ENCODE data around the gene CSMD2.

Gene CSMD2

DNA sequence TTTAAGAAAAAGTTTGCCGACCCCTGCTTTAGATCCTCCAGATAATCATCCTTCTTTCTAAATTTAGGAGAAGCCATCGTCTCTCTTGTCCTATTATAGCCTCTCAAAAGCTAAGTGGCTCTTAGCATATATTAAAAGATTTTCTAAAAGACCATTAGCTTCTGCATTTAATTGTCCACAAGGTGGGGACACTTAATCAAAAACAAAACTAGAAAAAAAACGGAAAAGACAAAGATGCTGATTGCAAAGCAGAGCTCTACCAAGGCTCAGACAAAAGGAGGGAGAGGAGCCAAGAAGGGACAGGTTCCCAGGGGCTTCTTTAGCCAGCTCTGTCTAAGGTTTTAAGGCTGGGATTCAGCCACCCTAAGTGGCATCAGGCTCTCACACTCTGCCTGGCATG is 429.4 kb downstream of the CSMD2 start:
- DNase-seq = no peak

DNA sequence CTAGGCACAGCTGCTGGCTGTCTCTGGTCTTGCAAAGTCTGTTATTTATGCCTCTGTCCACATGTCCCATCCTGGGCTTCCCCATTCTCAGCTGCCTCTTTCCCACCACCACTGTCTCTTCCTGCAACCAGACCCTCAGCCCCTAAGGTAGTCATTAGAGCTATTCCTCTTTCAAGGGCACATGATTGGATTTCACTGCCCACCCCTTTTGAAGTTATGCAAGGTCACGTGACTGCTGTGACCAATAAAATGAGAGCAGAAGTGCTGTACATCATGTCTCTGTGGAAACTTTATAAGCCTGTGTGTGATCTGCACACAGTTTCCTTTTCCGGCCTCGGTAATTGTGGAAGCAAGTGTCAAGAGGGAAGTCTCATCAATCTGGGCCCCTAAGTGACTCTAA is 437.7 kb downstream of the CSMD2 start:
- no peak for DNase-seq

DNA sequence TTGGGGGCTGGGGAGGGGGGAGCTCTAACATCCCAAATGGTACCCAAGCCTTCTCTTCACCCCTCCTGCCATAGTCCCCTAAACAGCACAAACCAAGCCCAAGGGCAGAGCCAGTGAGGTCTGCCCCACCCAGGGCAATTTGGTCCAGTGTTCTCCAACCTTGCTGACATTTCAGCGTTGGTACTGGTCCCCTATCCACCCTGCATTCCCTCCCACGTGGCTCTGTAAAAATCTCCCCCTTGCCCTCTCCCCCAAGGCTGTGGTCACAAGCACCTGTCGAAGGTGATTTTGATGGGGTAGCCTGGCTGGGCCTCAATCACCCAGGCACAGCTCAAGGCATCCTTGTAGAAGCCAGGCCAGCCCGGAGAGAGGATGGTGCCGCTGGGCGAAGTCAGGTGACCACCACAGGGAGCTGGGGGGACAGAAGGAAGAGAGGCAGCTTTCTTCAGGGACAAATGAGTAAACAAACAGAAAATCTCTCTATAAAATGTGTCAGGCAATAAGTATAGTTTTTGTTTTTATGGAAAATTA is 438.7 kb downstream of the CSMD2 start:
- no peak for DNase-seq

DNA sequence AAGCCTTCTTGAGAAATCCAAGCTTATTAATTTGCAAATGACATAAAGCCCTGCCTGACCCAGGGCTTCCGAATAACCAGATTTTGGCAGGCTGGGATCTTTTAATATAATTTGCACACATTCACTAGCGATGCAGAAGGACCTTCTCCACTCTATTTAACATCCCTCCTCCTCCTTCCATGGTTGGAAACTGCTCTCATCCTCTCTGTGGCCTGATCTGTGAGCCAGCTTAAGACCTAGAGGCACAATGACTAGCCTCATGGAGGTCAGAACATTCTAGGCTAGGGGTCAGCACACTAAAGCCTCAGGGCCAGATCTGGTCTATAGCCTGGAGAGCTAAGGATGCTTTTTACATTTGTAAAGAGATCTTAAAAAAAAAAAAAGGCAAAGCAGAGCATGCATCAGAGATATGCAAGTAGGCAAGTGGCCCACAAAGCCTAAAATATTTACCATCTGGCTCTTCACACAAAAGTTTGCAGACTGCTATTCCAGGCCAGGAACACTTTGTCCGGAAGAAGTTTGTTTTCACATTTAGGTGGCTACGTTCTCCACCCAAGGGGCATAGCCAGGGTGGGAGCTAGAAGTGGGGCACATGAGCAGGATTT is 439.4 kb downstream of the CSMD2 start:
- no peak for DNase-seq

DNA sequence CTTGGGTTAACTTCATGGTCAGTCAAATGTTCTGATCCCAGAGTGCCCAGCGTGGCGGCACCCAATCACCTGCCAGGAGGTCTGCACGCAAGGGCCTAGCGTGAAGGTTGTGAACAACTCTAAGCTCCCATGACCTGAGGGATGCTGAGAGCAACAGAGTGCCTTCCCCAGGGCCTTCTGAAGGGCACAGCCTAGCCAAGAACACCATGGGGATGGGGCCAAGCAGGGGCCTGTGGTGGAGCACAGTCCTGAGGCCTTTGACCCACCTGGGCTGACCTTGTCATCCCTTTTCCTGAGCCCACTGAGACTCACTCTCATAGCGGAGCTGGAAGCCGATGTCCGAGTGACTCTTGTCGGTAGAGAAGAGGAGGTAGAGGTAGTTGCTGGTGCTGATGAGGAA is 440.0 kb downstream of the CSMD2 start:
- no peak for DNase-seq

DNA sequence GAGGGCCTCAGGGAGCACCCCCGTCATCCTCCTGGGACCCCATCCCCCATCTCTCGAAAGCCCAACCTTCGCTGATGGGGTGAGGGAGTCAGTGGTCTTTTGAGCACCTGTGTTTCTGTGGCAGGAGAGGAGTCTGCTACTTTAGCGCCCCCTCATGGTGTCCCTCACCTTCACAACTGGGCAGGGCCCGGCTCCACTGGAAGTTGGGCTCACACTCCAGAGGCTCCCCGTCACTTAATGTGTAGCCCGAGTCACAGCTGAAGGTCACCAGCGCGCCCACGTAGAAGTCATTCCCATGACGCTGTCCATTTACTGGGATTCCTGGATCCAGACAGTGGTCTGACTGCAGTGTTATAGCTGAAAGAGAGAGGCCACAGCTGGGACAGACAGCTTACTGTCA is 440.7 kb downstream of the CSMD2 start:
- no peak for DNase-seq

DNA sequence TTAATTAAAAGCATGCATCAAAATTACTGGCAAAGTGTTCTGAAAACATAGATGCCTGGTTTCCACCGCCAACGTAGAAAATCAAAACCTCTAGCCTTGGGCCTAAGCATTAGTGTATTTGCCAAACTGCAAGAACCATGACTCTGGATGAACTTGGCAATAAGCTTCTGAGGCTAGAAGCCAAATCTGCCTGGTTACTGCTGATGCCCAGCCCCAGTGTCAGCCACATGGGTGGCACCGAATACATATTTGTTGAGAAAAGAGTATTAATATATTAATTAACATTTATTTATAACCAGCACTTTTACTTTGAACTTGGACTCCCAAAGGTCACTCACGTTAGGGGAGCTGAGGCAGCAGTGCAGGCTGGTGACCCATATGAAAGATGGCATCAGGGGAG is 441.8 kb downstream of the CSMD2 start:
- DNase-seq = no peak

DNA sequence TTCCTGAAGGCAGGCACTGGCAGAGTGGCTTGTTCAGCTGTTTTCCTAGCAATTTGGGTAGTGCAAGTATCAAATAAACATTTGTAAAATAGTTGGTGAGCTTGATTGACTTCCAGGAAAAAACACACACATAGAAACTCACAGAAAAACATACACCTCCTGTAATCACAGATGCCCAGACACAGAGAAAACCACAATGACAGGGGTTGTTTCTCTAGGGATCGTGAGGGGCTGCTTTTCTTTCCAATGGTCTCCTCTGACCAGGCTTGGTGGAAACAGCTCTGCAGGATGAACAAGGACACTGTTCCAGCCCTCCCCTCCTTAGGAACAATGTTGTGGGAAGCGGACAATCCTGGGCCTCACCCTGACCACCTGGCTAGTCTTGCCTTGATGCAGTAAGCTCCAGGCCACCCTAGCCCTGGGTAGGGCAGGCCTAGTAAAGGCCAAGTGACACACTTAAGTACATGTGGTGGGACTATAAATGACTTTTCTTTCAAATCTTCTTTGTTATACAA is 443.7 kb downstream of the CSMD2 start:
- DNase-seq = no peak

DNA sequence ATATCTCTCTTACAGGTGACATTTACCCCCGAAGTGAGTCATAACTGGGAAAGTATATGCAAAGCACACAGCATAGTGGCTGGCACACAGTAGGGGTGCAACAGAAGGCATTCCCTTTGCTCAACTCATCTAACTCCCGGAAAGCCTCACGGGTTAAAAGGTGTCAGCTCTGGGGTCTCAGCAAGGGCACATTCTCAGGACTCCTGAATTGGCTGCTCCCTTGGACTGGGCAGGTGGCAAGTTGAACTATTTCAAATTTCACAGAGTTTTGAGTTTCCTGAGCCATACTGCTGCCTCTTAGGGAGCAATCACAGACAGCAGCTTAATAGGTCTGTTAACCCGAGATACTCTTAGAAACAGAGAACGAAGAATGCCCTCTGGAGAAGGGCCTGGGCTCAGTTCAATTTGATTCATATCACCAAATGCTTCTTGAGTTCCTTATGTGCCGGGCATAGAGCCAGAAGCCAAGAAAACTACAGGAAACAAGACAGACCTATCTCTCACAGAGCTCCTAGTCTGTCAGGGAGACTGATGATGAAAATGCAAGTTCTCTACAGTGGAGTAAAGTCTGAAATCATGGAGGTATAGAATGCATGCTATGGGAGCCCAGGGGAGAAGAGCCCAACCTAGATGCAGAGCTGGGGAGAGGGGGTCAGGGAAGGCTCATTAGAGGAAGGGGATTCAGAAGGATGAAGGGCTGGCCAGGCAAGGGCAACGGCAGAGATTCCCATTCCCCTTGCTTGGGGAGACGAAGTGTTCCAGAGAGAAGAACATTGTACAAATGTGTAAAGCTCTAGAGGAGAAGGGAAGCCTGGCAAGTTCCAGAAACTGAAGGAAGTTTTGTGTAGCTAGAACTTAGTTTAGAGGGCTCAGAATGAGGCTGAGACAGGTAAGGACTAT is 445.0 kb downstream of the CSMD2 start:
- no peak for DNase-seq

DNA sequence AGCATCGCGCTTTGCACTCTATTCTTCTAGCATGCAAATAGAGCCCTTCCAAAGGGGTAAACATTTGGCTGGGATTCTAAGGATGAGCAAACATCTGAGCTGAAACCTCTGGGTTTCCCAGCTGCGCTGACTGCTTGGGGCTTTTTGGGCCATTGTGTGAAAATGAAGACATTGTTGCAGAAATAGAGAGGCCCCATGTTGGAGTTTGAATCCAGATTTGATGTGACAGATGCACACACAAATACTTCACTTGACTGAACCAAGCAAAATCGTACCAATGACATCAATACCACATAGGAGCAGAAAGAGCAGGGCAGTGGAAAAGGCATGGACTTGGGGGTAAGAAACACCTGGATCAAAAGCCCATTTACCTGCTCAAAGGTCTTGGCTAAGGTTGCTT is 445.7 kb downstream of the CSMD2 start:
- DNase-seq = no peak

DNA sequence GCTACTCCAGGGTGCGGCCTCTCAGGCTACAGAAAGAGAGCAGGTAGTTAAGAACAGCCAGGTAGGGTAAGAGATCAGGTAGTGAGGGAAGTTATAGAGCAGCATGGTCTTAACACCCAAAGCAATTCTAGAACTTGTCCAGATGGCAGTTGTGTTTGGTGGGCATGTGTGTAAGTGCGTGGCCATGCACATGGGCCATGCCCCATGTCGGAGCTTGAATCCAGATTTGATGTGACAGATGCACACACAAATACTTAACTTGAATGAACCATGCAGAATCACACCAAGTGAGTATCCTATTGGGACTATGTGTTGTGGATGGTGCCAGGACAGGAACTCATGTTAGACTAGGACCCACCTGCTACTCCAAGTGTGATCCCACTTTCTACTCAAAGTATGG is 446.8 kb downstream of the CSMD2 start:
- DNase-seq = no peak

DNA sequence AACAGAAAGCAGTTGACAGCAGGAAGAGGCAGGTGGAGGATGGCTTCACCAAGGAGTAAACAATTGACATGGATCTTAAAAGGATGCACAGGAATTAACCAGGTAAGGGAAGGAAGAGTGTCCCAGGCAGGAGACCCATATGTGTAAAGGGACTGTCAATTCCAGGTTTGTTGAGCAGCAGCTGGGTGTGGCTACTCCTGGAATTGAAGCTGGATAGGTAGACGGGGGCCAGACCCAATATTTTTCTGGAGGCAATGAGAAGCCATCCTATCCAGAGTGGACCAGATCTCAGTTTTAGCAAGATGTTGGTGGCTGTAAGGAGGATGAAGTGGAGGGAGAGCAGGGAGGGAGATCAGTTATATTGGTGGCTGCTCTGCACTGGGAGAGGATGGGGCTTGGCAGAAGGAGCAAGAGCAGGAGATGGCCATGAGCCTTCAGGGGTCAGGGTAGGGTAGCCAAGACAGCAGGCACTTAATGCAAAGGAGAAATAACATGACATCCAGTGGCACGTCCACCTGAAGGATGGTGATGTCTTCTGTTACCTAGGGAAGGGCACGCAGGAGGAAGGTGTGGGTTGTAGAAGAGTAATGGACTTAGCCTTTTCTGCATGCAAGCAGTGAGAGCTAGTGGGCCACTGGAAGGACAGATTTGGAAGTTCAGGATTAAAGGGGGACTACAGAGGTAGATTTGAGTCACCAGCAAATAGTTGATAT is 447.9 kb downstream of the CSMD2 start:
- DNase-seq = no peak

DNA sequence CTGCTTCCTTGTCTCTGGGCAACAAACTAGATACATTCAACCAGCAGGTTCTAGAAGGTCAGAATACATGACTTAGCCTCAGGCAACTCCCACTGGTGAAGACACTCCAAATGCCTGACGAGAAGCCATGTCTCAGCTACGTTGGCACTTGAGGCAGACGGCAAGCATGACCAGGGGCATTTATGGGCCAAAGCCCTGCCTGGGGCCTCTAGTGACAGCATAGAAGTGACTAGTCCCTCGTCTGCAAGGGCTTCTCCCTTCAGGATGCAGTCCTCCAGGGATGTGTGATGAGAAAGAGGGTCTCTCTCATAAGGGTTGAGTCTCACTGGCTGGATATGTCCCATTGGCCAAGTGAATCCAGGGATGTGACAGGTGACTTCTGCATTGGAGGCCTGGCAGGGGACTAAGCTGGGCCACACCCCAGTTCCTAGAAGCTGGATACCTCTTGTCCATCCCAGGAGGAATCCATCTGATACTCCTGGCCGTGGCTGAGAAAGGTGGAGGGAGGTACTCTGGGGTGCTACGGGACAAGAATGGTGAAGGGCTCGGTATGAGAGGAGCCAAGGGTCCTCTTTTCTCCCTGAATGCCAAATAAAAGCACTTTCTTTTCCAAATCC is 449.7 kb downstream of the CSMD2 start:
- DNase-seq = no peak

DNA sequence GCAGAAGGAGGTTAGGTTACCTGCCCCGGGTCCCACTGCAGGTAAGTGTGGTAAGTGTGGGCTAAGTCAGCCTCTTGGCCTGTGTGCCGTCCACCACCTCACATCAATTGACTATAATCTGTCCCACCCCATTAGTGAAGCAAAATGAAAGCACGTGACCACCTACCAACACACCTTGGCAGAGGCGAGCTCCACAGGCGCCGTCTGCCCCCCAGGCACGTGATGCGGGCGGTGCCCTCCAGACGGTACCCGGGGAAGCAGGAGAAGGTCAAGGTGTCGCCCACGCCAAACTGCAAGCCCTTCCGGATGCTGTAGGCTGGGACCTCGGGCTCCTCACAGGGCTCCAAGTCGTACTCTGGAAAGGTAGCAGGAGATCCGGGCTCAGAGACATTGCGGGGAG is 450.6 kb downstream of the CSMD2 start:
- DNase-seq = no peak

DNA sequence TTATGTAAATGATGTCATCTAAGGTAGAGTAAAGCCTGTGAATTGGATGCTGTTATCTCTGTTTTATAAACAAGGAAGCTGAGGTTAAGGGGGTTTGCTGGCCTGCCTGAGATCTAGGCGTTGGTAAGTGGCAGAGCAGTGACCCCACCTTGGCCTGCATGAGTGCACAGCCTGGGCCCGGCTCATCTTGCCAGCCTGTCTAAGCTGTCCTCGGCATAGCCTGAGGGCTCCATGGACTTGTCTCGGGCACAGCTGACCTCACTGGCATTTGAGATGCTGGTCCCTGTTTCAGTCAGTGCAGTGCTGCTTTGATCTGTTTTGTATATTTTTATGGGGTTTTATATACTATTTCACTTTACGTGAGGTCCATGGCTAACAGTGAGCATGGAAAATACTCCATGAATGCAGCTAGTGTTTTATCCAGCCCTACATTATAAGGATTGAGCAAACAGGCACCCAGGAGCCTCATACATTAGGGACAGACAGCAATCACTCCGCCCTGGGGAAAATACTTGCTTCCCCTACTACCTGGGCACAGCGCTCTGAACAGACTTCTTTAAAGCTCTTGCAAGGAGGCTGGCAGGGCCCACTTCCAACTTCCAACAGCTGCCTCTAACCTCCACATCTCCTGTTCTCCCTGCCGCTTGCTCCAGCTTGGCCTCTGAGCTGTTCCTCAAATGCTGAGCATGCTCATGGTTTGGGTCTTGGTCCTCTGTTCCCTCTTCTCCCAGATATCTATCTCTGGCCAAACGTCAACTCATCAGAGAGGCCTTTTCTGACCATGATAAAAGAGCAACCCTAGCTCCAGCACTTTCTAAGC is 451.8 kb downstream of the CSMD2 start:
- no peak for DNase-seq

DNA sequence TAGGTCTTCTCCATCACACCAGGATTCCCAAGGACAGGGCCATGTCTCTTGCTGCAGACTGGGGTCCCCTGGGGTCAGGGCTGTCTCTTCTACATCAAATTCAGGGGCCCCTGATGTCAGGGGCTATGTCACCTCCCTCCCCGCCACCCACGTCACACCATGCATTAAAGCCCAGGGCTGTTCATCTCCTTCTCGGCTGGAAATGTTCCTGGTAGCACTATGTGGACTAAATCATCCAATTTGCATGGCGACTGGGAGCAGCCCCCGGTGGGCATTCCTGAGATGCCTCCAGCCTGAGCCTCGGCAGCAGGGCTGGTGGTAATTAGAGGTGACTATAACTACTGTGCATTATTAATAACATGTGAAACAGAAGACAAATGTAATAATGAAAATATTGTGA is 452.8 kb downstream of the CSMD2 start:
- no peak for DNase-seq

DNA sequence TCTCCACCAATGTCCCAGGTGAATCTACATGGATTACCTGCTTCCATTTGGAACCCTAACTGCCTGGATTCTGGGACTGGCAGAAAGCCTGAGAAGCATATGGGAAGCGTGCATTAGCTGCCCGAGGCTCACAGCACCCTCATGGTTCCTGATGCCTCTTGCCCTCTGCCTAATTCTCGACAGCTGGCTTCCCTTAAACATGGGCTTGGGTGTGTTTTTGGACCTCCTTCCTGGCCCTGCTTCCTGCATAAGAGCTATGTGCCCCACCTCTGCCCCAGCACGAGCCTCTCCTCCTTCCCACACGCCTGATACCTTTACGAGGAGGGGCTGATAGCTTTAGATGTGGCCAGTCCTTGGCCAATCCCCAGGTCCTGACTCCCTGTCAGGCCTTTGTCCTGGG is 453.5 kb downstream of the CSMD2 start:
- no peak for DNase-seq

DNA sequence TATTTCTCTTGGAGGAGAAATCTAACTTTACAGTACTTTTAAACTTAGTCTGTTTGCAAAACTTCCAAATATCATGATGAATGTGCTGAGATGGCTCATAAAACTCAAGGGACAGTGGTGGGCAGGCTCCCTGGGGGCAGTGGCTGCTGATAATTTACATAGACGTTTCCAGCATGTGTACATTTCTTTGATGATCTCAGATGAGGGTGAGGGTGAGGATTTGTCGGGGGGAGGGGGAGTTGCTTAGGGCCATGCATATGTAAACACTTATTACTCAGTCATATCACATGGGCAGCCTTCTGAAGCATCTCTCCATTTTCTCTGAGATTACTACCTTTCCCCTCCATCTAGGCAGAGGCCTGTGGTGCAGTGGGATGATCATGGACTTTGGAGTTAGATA is 454.1 kb downstream of the CSMD2 start:
- DNase-seq = no peak

DNA sequence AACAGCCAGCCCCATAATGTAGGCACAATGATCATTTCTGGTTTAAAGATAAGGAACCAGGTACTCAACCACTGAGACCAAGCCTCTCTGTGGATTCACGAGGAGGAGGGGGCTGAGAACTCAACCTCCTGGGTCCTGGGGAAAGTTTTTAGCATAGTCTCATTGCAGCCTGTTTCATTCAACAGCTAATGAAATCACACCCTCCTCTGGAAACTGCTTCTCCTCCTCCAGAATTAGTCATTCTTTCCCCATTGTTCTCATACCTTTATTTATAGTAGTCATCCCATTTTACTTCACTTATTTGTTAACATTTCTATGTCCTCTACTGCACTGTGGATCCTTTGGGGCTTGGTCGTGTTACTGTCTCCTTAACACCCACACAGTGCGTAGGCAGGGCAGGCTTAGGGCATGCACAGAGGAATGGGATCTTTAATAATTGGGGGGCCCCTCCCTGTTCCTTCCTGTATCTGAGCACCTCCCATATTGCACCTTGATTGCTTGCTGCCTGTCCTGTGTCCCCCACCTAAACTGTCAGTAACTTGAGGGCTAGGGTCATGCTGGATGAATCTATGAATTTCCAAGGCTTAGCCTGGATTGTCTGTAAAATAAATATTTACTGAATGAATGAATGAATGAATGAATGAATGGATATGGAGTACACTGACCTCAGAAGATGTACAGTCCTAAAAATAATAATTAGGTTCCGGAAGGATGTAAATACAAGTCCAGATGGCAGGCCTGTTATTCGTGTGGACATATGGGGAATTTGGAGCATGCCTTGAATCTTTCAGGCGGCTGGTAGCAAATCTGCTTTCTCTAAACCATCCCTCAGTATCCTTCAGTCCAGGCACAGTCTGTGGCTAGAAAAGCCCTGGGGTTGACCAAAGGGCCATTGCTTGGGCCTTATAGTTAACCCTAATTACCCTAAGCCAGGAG is 455.0 kb downstream of the CSMD2 start:
- no peak for DNase-seq

DNA sequence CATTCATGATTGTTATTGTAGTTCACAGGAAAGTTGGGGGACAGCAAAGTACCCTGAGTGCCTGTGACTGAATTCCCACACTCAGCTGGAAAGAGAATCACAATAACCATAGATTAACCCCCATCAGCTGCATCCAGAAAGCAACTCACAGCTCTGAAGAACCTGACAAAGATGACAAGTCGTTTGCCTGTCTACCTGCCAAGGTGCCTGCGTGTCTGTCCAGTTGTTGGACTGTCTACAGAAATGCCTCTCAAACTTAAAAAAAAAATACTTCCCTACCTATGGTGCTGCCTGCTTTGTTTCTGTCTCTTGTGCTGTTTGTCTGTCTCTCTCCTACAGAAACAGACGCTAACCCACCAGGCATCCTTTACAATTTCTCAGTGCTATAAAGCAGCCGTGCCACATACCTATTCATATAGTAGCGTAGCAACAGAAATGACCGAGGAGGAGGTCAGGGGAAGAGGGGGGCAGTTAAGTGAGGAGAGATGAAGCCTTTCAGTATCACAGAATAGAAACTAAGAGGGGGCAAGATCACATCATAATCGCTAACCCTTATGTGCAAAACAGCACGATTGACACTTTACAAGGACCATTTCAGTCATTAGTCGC is 455.8 kb downstream of the CSMD2 start:
- DNase-seq = no peak

Measured in activated CD4-positive, alpha-beta T cell treated with anti-CD3 and anti-CD28 coated beads, Interleukin-2, amount 50 U/mL, for 16 hours (primary cell).